Activated CD8-positive, alpha-beta memory T cell treated with anti-CD3 and anti-CD28 coated beads, Interleukin-2, amount 50 U/mL, for 24 hours (primary cell): ENCODE measurements around the gene MYB.
"Not testable (repeated sequence)": the region's sequence is repeated elsewhere in the genome, so short reads cannot be mapped to it uniquely, and the experiment has no call there.

ENCODE experiments used
- DNase-seq: peaks from one replicate; pipeline ENCODE4 v3.0.0-alpha.2; 2020; ENCODE audit errors: extremely low read depth

Gene MYB

DNA sequence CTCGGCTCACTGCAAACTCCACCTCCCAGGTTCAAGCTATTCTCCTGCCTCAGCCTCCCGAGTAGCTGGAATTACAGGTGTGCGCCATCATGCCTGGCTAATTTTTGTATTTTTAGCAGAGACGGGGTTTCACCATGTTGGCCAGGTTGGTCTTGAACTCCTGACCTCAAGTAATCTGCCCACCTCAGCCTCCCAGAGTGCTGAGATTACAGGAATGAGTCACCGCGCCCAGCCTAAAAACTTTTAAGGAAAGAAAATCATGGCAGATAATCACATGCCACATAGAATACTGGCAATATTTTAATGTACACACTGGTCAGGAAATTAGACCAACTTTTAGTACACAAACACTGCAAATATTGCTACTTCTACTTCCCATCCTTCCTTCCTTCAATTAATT is 16.7 kb upstream of the MYB start:
- DNase-seq = not testable (repeated sequence)

DNA sequence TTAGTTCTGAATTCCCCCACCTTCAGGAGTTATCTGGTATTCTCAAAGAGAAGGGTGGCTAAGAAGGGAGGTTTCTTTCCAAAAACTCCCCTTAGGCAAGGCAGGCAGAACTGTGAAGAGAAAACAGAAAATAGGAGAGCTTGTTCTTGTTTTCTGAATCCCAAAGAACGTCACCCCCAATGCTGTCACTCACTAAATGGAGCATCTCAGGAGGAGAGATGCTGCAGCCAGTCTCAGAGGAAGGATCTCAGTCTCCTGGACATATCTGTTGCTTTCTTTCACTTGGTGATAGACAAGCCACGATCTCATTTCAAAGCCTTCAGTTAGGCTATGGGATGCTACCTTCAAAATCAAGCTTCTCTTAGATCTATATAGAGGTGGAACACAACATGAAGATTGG is 16.1 kb upstream of the MYB start:
- DNase-seq = no peak

DNA sequence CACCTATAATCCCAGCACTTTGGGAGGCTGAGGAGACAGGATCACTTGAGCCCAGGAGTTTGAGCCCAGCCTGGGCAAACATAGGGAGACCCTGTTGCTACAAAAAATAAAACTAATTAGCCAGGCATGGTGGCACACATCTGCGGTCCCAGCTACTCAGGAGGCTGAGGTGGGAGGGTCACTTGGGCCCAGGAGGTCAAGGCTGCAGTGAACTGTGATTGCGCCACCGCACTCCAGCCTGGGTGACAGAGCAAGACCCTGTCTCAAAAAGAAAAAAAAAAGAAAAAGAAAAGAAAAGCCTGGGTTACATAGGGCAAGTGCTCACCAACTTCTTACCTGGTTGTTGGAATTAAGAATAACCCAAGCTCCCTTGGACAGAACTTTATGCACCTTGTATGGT is 14.6 kb upstream of the MYB start:
- DNase-seq = no peak

DNA sequence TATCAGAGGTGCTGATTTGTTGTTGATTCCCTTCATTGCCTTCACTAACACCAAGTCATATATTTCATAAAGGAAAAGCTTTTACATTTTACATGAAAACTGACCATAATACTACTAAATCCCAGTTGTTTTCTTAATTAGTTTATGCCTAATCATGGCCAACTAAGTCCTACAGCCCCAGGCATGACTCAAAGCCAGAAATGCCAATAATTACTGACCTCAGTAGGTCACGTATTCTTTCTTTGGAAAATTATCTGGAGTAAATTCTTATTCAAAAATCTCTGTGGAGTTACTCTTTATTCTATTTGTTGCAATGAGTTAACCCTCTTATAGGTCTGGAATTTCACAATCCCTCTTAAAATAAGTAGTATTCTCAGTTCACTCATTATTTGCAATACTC is 13.5 kb upstream of the MYB start:
- DNase-seq = no peak

DNA sequence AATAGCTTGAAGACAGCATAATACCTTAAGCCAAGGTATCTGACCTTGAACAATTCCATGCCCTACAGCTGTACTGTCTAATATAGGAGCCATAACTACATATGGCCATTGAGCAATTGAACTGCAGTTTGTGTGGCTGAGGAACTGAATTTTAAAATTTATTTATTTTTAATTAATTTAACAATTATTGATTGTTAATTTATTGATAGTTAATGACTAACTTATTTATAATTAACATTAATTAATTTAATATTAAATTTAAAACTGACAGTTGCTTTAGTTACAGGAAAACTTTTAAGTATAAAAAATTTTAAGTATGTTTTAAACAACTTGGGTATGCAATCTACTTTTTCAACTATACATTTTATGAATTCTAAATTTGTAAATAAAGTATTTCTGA is 12.3 kb upstream of the MYB start:
- DNase-seq = no peak

DNA sequence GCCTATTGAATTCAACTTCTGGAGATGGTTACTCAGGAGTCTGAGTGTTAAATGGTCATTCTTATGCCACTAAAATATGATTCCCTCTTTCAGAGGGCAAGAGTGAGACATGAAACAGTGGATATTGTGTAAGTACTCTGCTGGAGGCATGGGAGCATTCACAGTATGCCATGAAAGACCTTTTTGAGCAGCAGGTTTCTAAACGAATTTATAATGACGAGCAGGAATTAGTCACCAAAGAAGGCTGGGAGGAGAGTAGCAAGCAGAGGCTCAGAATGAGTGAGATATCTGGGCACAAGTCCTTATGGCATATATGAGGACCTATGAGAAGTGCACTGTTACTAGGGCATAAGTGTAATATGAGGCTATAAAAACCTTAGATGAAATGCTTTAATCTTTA is 10.9 kb upstream of the MYB start:
- DNase-seq = no peak

DNA sequence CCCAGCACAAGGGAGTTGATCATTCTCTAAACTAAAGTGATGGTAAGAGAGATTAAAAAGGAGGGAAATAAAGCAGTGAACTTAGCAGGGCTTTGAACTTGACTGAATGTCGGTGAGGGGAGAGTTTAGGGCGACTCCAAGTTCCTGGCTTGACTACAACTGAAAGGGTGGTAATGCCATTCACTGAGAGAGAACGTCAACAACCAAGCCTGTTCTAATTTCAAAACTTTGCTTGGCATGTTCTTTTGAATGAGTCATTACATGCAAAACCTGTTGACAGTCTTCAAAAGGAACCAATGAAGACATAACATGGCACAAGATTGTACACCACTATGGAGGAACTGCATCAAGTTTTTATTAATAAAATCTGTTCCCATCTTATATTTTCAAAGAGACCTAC is 10.3 kb upstream of the MYB start:
- no peak for DNase-seq

DNA sequence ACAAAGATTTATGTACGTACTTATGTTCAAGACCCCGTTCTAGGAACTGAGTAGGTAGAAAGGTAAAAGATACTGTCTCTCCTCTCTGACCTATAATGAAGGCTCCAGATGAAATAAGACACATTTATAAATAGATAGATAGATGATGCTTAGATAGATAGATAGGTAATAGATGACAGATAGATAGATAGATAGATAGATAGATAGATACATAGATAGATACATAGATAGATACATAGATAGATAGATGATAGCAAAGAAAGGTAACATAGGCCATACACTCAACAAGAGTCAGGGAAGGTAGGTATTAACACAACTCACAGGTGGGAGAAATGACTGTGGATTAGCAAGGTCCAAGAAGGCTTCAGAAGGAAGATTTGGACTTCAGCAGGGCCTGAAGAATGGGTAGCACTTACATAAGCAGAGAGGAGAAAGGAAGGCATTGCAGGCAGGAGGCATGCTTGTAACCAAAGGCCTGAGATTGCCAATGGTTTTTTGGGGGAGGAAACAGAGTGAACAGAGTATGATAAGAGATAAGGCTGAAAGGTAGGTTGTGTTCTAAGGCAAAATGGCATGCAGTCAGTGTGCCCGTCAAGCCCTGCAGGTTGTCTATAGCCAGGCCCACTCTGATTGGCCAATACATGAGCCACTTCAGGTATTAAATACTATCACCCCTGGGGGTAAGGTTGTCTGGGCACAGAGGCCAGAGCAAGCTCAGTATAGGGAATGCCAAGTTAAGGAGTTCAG is 7.7 kb upstream of the MYB start:
- no peak for DNase-seq

DNA sequence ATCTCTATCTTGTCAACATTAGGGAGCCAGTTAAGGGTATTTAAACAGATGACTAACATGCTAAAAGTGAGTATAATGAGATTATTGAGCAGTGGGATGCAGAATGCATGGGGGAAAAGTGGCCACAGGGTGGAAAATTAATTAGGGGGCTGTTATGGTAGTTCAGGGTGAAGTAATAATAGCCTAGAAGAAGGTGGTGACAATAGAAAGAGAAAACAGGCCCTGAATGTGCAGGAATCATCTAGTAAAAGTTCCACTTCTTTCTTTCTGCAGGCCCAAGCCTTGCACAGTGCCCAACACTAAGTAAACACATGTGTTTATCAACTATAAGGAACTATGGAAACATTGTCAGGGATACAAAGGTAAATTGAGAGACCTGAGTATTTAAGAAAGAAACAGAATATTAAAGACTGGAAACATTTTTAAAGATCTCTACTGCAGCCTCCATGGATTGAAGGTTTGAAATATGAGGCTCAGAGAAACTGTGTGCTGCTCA is 7.1 kb upstream of the MYB start:
- DNase-seq = no peak

DNA sequence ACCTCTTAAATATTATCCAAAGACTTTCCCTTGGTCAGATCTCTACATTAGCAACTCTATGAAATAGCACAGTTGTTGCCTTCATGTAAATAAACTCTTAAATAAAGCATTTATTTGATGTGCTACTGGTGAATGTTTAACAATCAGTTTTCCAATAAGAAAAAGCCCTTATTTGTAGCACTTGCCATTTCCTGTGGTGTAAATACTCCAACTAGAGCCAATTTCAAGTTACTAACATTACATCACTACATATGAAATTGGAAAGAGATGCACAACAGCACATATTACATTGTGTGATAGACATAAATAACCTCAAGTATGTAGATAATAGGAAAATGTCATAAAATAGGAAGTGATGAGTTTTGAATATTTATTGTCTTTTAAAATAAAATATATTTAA is 5.0 kb upstream of the MYB start:
- DNase-seq = no peak

DNA sequence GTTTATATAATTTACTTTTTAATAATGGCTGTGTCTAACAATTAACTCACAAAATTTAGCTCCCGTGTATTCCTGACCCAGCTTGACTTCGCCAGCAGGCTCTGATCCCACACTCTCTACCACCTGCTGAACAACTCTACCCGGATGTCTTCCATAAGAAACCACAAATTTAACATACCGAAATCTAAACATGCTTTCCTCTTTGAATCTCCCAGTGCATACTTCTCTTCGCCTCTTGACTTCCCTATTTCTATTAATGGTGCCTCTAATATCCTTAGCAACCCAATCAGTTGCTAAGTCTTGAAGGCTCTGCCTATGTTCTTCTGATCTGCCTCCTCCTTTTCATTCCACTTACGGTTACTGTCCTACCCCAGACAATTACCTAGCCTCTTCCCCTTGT is 4.6 kb upstream of the MYB start:
- no peak for DNase-seq

DNA sequence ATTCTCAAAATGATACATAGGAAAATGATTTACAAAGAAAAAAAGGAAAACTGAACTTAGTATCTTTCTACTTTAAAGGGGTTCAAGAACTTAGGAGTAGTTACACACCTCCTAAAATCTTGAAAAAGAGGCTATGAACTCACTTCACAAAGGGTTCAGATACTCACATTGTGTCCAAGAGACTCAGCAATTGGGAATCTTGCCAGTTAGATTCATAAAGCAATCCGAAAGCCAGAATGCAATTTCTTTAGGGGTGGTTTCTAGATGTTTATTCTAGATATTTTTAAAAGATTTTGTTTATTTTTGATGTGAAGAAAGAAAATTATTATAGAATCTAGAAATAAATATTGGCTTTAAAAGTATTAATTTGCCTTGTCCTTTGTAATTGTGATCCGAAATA is 1.7 kb upstream of the MYB start:
- no peak for DNase-seq

DNA sequence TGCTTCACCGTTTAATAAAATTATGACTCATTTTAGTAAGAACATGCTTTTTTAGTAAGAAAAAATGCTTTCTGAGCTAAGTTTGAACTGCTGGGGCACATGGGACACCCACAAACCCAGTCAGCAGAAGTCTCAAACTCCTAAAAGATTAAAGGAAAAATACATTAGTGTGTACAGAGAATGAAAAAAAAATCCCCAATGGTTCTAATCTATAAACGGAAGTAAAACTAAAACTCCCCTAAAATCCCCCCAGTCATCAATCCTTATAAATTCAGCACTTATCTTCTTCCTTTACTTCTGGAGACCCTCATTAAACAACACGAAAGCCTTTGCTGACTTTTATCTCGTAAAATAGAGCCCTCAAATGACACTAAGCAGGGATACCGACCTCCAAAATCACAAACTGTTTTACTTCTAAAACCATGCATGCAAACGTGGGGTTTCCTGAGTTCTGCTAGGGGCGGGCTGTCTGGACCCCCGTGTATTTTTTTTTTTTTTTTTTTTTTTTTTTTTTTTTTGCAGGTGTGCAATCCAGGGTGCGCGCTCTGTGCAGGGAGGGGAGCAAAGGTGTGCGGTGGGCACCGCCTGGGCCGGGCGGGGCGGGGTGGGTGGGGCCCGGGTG is 1.1 kb upstream of the MYB start:
- no peak for DNase-seq

DNA sequence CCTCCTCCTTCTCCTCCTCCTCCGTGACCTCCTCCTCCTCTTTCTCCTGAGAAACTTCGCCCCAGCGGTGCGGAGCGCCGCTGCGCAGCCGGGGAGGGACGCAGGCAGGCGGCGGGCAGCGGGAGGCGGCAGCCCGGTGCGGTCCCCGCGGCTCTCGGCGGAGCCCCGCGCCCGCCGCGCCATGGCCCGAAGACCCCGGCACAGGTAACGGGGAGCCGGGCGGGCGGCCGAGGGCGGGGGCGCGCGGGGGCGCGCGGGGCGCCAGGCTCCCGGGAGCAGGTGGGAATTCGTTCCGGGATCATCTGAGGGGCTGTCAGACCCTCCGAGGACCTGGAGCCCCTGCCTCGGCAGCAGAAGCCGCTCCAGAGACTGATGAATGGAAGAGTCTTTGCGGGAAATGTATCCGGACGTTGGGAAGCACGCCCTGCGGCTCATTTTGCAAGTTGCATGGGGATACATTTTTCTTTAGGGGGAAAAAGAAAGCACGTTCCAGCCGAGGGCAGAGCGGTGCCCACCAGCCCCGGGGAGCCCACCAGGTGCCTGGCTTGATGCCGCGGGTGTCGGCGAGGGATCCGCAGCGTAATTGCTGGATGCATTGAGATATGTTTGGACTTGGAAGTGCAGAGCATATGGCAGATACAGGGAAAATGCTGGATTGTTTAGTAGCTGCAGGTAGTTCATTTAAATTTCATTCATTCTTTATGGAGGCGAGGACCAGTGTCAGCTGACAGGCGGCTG is 394 bp downstream of the MYB start:
- no peak for DNase-seq

DNA sequence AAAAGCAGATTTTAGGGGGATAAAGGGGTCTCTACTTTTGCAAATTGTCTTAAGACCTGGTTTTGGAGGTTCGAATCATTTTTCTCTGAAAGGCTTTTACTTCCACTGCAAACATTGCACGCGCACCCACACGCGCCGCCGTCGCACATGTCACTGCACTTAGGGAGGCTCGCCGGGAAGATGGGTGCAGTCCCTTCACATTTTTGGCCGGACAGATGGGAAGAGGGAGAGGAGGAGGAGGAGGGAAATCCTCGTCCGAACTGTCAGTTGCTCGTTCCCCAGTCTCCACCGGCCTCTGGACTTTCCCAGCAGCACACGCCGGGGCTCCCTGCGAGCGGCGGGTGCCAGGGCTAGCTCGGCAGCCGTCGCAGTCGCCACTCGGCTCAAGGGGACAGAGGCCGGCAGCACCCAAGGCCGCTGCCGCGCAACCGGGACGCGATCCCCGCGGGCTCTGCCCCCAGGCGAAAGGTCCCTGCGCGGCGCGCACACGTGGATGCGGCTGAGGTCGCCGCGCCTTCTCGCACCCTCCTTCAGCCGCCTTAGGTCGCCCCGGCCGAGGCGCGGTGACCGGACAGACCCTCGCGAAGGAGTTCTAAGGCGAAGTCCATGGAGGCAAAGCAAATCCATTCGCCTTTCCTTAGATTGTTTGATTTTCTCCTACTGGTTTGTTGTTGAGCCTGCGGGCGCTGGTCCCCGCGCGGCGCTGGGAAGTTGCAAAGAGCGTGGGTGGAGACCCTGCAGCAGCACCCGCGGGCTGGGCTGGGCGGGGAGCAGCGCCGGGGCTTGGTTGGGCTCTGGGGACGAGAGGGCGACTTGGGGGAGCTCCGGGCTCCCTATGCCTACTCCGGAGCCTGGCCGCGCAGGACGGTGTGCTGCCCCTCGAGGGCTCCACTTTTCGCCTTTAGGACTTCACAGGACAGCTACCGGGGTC is 1.2 kb downstream of the MYB start:
- no peak for DNase-seq

DNA sequence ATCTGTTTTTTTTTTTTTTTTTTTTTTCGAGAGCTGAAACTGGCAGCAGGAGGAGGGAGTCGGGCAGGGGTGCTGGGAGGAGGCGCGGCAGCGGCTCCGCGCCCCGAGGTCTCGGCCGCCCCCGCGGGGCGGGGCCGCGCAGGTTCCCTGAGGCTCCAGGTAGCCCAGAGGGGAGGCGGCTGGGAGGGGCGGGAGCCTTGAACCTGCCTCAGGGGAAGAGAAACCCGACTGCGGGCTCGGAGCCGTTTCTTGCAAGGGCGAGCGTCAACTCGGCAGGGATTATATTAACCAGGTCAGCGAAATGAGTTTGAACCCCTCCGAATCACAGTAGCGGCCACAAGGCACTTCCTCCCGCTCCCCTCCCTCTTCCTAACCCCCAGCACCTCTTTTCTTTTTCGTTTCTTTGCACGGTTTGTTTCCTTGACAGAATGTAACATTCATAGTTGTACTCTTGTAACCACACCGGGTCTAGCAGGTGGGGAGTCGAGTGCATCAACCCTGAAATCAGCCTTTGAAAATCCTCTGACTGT is 2.0 kb downstream of the MYB start:
- no peak for DNase-seq

DNA sequence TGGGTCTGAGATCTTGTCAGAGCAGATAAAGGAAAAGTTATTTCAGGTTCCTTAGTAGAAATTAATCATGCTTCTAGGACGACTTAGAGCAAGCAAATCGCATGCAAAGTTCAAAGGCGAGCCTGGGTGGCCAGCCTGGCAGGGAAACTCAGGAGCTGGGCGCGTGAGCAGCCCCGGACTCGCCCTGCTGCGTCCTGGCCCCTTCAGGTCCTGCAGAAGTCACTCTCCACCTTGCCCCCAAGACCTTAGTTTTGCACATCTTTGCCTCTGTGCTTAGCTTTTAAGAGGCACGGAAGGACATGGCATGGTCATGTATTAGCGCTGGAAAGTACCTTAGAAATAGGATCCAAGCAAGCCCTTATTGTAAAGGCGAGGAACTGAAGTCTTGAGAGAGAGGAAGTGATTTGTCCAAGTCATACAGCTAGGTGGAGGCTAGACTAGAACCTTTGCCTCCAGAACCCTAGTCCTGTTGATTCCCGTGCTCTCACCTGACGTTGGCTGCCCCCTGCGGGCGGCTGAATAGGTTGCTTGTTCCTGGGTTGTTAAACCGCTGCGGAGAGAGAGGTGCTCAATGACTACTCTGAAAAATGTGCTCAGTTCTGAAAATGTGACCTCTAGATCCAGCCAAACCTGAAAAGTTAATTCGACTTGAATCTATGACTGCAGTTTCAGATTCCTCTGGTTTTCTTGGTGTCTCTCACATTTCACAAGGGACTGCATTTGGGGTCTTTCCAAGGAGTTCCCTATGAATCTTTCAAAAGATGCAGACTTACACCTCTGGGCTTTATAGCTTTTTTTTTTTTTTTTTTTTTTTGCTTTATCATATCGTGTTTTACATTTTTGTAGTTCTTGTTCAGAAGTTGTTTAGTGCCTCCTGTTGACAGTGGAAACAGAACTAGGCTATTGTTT is 2.7 kb downstream of the MYB start:
- DNase-seq = no peak

DNA sequence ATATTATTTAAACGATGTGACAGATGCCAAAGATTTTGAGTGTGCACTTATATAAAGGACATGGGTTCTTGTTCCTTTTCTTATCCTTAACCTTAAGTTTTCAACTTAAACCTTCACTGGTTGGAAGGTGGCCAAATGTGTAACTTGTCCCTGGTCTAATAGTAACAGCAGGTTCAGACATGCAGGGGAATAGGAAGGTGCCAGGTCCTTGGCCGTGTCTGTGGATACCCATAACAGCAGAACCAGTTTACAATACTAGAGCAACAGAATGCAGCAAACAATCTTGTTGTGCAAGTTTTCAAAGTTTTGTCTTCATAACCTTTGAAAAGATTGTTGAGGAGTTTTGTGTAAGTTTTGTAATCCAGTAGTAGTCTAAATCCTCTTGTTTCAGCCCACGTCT is 4.4 kb downstream of the MYB start:
- no peak for DNase-seq

DNA sequence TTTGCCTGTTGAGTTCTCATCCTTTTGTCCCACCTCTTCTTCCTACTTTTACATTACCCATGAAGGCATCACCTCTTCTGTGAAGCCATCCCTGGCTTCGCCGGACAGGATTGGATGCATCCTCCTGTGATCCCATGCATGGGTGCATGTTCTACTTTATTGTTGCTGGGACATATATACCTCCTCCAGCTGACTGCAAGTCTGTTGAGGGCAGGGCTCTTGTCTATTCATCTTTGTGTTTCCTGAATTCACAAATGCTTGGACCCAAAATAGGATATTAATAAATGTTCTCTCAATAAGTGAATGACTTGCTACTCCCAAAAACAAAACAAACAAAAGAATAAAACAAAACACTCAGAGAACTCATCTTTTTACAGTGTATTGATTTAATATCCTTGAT is 5.1 kb downstream of the MYB start:
- no peak for DNase-seq

DNA sequence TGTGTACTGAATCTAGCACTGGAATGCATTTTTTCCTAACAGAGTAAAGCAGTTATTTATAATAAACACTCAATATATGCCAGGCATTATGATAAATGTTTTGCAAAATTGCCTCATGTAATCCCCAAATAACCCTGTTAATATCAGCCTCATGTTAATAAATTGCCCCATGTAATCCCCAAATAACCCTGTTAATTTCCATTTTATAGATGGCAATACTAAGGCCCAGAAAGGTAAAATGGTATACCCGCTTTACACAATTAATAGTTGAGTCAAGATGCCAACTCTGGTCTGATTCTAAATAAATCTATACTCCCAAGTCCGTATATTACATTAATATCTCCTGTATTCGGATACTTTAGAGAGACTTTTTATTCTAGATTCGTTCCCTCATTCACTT is 6.3 kb downstream of the MYB start:
- DNase-seq = no peak

DNA sequence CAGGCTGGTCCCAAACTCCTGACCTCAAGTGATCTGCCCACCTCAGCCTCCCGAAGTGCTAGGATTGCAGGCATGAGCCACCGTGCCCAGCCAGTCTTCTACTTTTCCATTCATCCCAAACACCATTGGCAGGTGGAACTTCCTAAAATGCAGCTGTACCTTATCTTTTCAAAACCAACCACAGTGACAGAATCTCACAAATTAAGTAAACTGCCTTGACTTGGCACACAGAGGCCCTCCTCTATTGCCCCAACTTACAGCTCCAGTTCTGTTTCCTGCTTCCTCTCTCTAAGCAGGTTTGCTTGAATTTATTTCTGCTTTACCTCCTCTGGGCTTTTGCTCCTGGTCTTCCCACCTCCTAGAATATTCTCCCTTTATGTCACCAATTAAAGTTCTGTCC is 7.6 kb downstream of the MYB start:
- no peak for DNase-seq
